ENCODE results near the gene SCART1.
"Not testable (repeated sequence)": the region's sequence is repeated elsewhere in the genome, so short reads cannot be mapped to it uniquely, and the experiment has no call there.

The SCART1 gene

GRCh38 chr10:133467286-133467911 is 13.7 kb downstream of the SCART1 start:
- TF ChIP-seq CTCF (conservative IDR thresholded peaks at IDR 0.05) = no peak
- H3K27ac ChIP-seq = no peak overlapping the region

- not testable (repeated sequence) for H3K27ac ChIP-seq
Measured at GRCh38 chr10:133469205-133469604, 15.5 kb downstream of the SCART1 start.

GRCh38 chr10:133471300-133472109 is 17.8 kb downstream of the SCART1 start:
- TF ChIP-seq CTCF (conservative IDR thresholded peaks at IDR 0.05) = no peak
- H3K27ac ChIP-seq = no peak overlapping the region

- H3K27ac ChIP-seq = no peak overlapping the region
- no peak for TF ChIP-seq CTCF (conservative IDR thresholded peaks at IDR 0.05)
Measured at GRCh38 chr10:133473270-133473669, 19.5 kb downstream of the SCART1 start.

GRCh38 chr10:133474027-133474426 is 20.3 kb downstream of the SCART1 start:
- no peak overlapping the region for H3K27ac ChIP-seq
- TF ChIP-seq CTCF (conservative IDR thresholded peaks at IDR 0.05) = no peak

- TF ChIP-seq CTCF (conservative IDR thresholded peaks at IDR 0.05) = no peak
- no peak overlapping the region for H3K27ac ChIP-seq
Measured at GRCh38 chr10:133474665-133475424, 21.1 kb downstream of the SCART1 start.

- TF ChIP-seq CTCF (conservative IDR thresholded peaks at IDR 0.05) = no peak
- H3K27ac ChIP-seq = no peak overlapping the region
Measured at GRCh38 chr10:133475425-133475734, 21.6 kb downstream of the SCART1 start.

Data from VCaP (cell line).